ENCODE data around the gene CHST5. TPM values are rescaled to one million over a fixed set of nuclear protein-coding genes. Genes with fewer than 3 reads are reported as not detected.

CHST5 gene
- total RNA-seq, 1 donor from 2014 or later: 0.49 TPM

GRCh38 chr16:75497558-75497957 lies 38.4 kb downstream of the CHST5 start:
- H3K36me3 Mint-ChIP-seq: no peaks in the 10 kb centered on the region

DNA sequence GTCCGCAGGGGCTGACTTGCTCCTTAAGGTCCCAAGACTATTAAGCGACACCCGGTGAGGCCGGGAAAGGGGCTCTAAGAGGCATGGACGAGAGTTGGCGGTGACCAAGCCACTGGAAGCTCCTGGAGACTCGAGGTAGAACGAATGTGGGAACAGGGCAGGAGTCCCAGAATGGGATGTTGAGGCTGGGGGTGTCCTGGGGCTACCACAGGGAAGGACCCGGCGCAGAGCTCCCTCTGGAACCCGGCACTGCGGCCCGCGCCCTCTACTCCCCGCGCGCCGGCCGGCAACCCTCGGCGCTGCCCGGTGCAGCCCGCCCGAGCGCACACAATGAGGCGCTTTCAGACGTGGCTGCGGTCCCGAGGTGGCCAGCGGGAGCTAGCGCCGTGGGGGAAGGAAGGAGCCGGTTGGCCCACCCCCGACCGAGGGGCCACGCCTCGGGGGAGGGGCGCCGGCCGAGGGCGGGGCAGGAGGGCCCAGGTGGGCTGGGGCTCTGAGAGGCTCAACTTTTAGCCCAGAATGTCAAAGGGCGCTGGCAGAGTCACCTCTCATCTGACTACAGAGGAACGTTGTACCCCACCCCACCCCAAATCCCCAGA lies 40.7 kb downstream of the CHST5 start, which contains the start of gene CHST6:
Gene CHST6 (minus strand): TSS at position 366 of the 599 bp plus-strand sequence. CDS start 15,613 bp downstream, outside the sequence.
- TF ChIP-seq, protein P1, sequence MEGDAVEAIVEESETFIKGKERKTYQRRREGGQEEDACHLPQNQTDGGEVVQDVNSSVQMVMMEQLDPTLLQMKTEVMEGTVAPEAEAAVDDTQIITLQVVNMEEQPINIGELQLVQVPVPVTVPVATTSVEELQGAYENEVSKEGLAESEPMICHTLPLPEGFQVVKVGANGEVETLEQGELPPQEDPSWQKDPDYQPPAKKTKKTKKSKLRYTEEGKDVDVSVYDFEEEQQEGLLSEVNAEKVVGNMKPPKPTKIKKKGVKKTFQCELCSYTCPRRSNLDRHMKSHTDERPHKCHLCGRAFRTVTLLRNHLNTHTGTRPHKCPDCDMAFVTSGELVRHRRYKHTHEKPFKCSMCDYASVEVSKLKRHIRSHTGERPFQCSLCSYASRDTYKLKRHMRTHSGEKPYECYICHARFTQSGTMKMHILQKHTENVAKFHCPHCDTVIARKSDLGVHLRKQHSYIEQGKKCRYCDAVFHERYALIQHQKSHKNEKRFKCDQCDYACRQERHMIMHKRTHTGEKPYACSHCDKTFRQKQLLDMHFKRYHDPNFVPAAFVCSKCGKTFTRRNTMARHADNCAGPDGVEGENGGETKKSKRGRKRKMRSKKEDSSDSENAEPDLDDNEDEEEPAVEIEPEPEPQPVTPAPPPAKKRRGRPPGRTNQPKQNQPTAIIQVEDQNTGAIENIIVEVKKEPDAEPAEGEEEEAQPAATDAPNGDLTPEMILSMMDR (IDR thresholded peaks at IDR 0.05; ENCODE audit: unreplicated experiment): no peak

More at GRCh38 chr16:75497558-75497957, 38.4 kb downstream of the CHST5 start:
- Mint-ChIP-seq H3K4me3 (no peak overlapping the region), H3K4me1 (peaks cover 15% of the 10 kb centered on the region), H3K27ac (no peak overlapping the region), H3K9me3 (no peaks in the 10 kb centered on the region), H3K27me3 (ENCODE audit: low read depth) (peaks cover 25% of the 10 kb centered on the region)
- DNase-seq (ENCODE audit: low spot score in 2 of 2, unreplicated experiment in 2 of 2): no peak
- TF ChIP-seq, protein P1 (IDR thresholded peaks at IDR 0.05; ENCODE audit: unreplicated experiment): no peak

DNA sequence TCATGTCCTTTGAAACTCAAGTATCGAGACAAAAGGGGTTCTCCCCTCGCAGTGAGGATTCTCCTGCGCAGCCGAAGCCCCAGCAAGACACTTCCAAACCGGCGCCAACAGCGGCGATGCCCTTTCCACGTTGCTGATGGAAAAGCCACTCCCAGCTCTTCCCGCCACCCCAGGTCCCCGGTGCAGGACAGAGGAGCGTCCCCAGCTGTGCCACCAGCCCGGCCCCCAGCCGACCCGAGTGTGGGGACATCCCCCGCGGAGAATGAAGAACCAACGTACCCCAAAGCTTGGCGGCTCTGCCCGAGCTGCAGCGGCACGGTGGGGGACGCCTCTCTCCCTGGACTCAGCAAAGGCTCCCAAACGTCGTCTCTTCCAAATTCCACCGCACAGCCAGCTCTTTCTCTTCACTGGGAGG lies 41.2 kb downstream of the CHST5 start:
- TF ChIP-seq, protein P1 (IDR thresholded peaks at IDR 0.05; ENCODE audit: unreplicated experiment): no peak
- H3K27ac Mint-ChIP-seq: no peak overlapping the region
- peaks cover 22% of the 10 kb centered on the region for H3K4me1 Mint-ChIP-seq
- DNase-seq (ENCODE audit: low spot score in 2 of 2, unreplicated experiment in 2 of 2): no peak
- no peaks in the 10 kb centered on the region for H3K36me3 Mint-ChIP-seq
- H3K9me3 Mint-ChIP-seq: no peaks in the 10 kb centered on the region
- H3K4me3 Mint-ChIP-seq: peak overlapping the region; percentile 76
- H3K27me3 Mint-ChIP-seq (ENCODE audit: low read depth): peaks cover 25% of the 10 kb centered on the region

More for the DNA sequence above, 40.7 kb downstream of the CHST5 start, which contains the start of gene CHST6:
- DNase-seq (ENCODE audit: low spot score in 2 of 2, unreplicated experiment in 2 of 2): peak in 1 of 2 experiments; percentile 47
- H3K9me3 Mint-ChIP-seq: no peaks in the 10 kb centered on the region
- H3K4me1 Mint-ChIP-seq: peaks cover 22% of the 10 kb centered on the region
- no peak within 1 kb of the TSS for H3K27ac Mint-ChIP-seq
- peak within 1 kb of the TSS; percentile 76 for H3K4me3 Mint-ChIP-seq
- H3K36me3 Mint-ChIP-seq: no peaks in the 10 kb centered on the region
- peaks cover 25% of the 10 kb centered on the region for H3K27me3 Mint-ChIP-seq (ENCODE audit: low read depth)

DNA sequence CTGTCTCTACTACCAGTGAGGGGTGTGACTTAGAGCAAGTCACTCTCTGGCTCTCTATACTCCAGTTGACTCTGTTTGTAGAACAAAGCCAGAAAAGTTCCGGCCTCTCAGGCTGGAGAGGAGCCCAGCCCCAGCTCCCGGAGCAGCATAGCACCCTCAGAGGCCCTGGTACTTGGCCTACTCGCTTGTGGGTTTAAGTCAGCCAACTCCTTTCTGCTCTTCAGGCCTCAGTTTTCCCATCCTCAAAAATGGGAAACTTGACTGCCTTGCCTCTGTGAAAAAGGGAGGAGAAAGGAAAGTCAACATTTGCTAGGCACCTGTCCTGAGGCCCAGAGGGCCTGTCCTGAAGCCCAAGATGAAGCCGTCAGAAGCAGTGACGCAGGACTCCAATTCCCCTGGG lies 41.7 kb downstream of the CHST5 start:
- H3K4me1 Mint-ChIP-seq: peaks cover 21% of the 10 kb centered on the region
- no peak overlapping the region for H3K27ac Mint-ChIP-seq
- peaks cover 25% of the 10 kb centered on the region for H3K27me3 Mint-ChIP-seq (ENCODE audit: low read depth)
- DNase-seq (ENCODE audit: low spot score in 2 of 2, unreplicated experiment in 2 of 2): no peak
- peak overlapping the region; percentile 76 for H3K4me3 Mint-ChIP-seq
- TF ChIP-seq, protein P1 (IDR thresholded peaks at IDR 0.05; ENCODE audit: unreplicated experiment): no peak
- no peaks in the 10 kb centered on the region for H3K9me3 Mint-ChIP-seq
- no peaks in the 10 kb centered on the region for H3K36me3 Mint-ChIP-seq

DNA sequence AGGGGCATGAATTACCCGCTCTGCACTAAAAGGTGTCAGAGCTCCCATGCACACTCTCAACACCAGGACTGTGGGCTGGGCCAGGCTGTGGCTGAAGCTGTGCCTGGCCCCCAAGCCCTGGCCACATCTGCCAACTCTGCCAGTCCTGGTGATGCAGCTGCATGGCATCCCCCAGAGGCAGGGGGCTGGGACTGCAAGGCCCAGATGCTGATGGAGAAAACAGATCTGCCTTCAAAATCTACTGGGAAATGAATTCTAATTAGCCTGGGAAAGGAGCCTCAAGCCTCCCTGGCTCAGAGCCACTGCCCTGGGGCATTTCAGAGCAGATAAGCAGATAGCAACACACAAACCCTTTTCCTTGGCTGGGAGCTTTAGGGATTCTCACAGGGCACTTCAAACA lies 44.0 kb downstream of the CHST5 start:
- peaks cover 18% of the 10 kb centered on the region for H3K27me3 Mint-ChIP-seq (ENCODE audit: low read depth)
- no peaks in the 10 kb centered on the region for H3K9me3 Mint-ChIP-seq
- DNase-seq (ENCODE audit: low spot score in 2 of 2, unreplicated experiment in 2 of 2): peak in 1 of 2 experiments; percentile 72
- no peak overlapping the region for H3K27ac Mint-ChIP-seq
- TF ChIP-seq, protein P1 (IDR thresholded peaks at IDR 0.05; ENCODE audit: unreplicated experiment): no peak
- H3K4me3 Mint-ChIP-seq: no peak overlapping the region
- peaks cover 20% of the 10 kb centered on the region for H3K4me1 Mint-ChIP-seq
- H3K36me3 Mint-ChIP-seq: no peaks in the 10 kb centered on the region
